Stomach (tissue), 4 donors: ENCODE results near the gene LRFN5.

Source experiments
- CTCF ChIP-seq, 7 experiments: fragments of 450-650 bp in 4 of 7; fragments of 200-600 bp in 3 of 7; sonication (generic) in 3 of 7; IDR thresholded peaks; one replicate each; pipeline ENCODE4 v1.5.1; 2016 to 2019; ENCODE audit warnings: antibody characterized with exemption in 7 of 7, control low read depth in 2 of 7, mild to moderate bottlenecking in 1 of 7
- EP300 ChIP-seq: sonication (generic); formaldehyde crosslinking; IDR thresholded peaks from one replicate; pipeline ENCODE4 v1.6.1; 2017; ENCODE audit warnings: antibody characterized with exemption
- POLR2A ChIP-seq, 4 donors: fragments of 450-650 bp; IDR thresholded peaks; one replicate each; pipeline ENCODE4 v1.6.1; 2016; ENCODE audit warnings: antibody characterized with exemption in 4 of 4, control low read depth in 2 of 4, mild to moderate bottlenecking in 1 of 4, moderate library complexity in 1 of 4
- POLR2AphosphoS5 ChIP-seq, 3 donors: sonication (generic); formaldehyde crosslinking; IDR thresholded peaks; one replicate each; pipeline ENCODE4 v1.6.1; 2016; ENCODE audit warnings: antibody characterized with exemption in 3 of 3

GRCh38 chr14:41878321-41878720 is 271.6 kb downstream of the LRFN5 start:
- TF ChIP-seq CTCF (IDR thresholded peaks at IDR 0.05) = no peak
- TF ChIP-seq POLR2AphosphoS5 (IDR thresholded peaks at IDR 0.05) = no peak
- no peak for TF ChIP-seq POLR2A (IDR thresholded peaks at IDR 0.05)
- no peak for TF ChIP-seq EP300
